WTC11 (cell line): Measurements from ENCODE around the gene CD22. TPM values are rescaled to one million over a fixed set of nuclear protein-coding genes. Genes with fewer than 3 reads are reported as not detected.

Source experiments
- ATAC-seq: fragments of 200-7000 bp; cut with Tn5 transposase; 2 replicates; pipeline ENCODE4 v1.10.0; 2021; ENCODE audit warnings: mild to moderate bottlenecking, moderate library complexity
- CTCF ChIA-PET: fragments of 300-600 bp; sonication (Branson Sonifier 250); formaldehyde crosslinking; loops from one replicate; lab custom pipeline; 2021; ENCODE audit warnings: antibody characterized with exemption; lab: Charles Lee
- POLR2A ChIA-PET: fragments of 350-600 bp; sonication (Branson Sonifier 250); formaldehyde crosslinking; loops from one replicate; lab custom pipeline; 2021; ENCODE audit warnings: antibody characterized with exemption; lab: Charles Lee
- DNase-seq: peaks from one replicate; pipeline ENCODE4 v3.0.0; 2021; ENCODE audit warnings: low spot score
- H3K27ac Mint-ChIP-seq: 2 replicates; pipeline ENCODE4 v1.8.0; 2021; ENCODE audit warnings: mixed read lengths
- H3K27me3 Mint-ChIP-seq: 2 replicates; pipeline ENCODE4 v1.8.0; 2021; ENCODE audit warnings: low read depth, mild to moderate bottlenecking, moderate library complexity, mixed read lengths
- H3K36me3 Mint-ChIP-seq: 2 replicates; pipeline ENCODE4 v1.8.0; 2021; ENCODE audit warnings: mixed read lengths
- H3K4me1 Mint-ChIP-seq: 2 replicates; pipeline ENCODE4 v1.8.0; 2022; ENCODE audit warnings: mixed read lengths
- H3K4me3 Mint-ChIP-seq: 2 replicates; pipeline ENCODE4 v1.8.0; 2021; ENCODE audit warnings: mild to moderate bottlenecking, moderate library complexity, mixed read lengths
- H3K9me3 Mint-ChIP-seq: 2 replicates; pipeline ENCODE4 v1.8.0; 2021; ENCODE audit warnings: mixed read lengths
- CREM ChIP-seq: sonication (generic); formaldehyde crosslinking; IDR thresholded peaks from 2 replicates; pipeline ENCODE4 v1.8.1; 2022; ENCODE audit warnings: mild to moderate bottlenecking, missing genetic modification reagents, moderate library complexity
- ESRRA ChIP-seq: sonication (generic); formaldehyde crosslinking; IDR thresholded peaks from 2 replicates; pipeline ENCODE4 v1.8.1; 2022; ENCODE audit warnings: mild to moderate bottlenecking, missing genetic modification reagents, borderline replicate concordance
- HMGA2 ChIP-seq: fragments of 250-450 bp; sonication (Bioruptor Pico); IDR thresholded peaks from 2 replicates; pipeline ENCODE4 v1.4.0; 2021; ENCODE audit warnings: mild to moderate bottlenecking, moderate library complexity
- HMGXB4 ChIP-seq: sonication (generic); formaldehyde crosslinking; IDR thresholded peaks from 2 replicates; pipeline ENCODE4 v1.8.1; 2023; ENCODE audit warnings: mild to moderate bottlenecking, moderate library complexity, missing genetic modification reagents
- MAX ChIP-seq: sonication (generic); formaldehyde crosslinking; IDR thresholded peaks from 2 replicates; pipeline ENCODE4 v1.8.0; 2022; ENCODE audit warnings: mild to moderate bottlenecking, missing genetic modification reagents
- MXD4 ChIP-seq: fragments of 250-450 bp; sonication (Bioruptor Pico); IDR thresholded peaks from 2 replicates; pipeline ENCODE4 v1.8.0; 2021; ENCODE audit warnings: mild to moderate bottlenecking, moderate library complexity, borderline replicate concordance
- MYBL2 ChIP-seq: sonication (generic); formaldehyde crosslinking; IDR thresholded peaks from 2 replicates; pipeline ENCODE4 v1.8.1; 2023; ENCODE audit warnings: mild to moderate bottlenecking, moderate library complexity, missing genetic modification reagents
- NFATC4 ChIP-seq: fragments of 250-450 bp; sonication (Bioruptor Pico); IDR thresholded peaks from 2 replicates; pipeline ENCODE4 v1.9.0; 2021; ENCODE audit warnings: mild to moderate bottlenecking
- TCF7 ChIP-seq: sonication (generic); formaldehyde crosslinking; IDR thresholded peaks from 2 replicates; pipeline ENCODE4 v1.8.0; 2022; ENCODE audit warnings: mild to moderate bottlenecking, low read depth, missing genetic modification reagents, moderate library complexity
- TEAD4 ChIP-seq: sonication (generic); formaldehyde crosslinking; IDR thresholded peaks from 2 replicates; pipeline ENCODE4 v1.8.0; 2022; ENCODE audit warnings: mild to moderate bottlenecking, missing genetic modification reagents
- ZBTB43 ChIP-seq: sonication (generic); formaldehyde crosslinking; IDR thresholded peaks from 2 replicates; pipeline ENCODE4 v1.8.1; 2023; ENCODE audit warnings: mild to moderate bottlenecking, missing genetic modification reagents
- ZNF121 ChIP-seq: sonication (generic); formaldehyde crosslinking; IDR thresholded peaks from 2 replicates; pipeline ENCODE4 v1.8.0; 2023; ENCODE audit warnings: missing genetic modification reagents
- ZNF263 ChIP-seq: sonication (generic); formaldehyde crosslinking; IDR thresholded peaks from 2 replicates; pipeline ENCODE4 v1.8.1; 2022; ENCODE audit warnings: low read depth, mild to moderate bottlenecking, moderate library complexity, missing genetic modification reagents
- ZNF281 ChIP-seq: sonication (generic); formaldehyde crosslinking; IDR thresholded peaks from 2 replicates; pipeline ENCODE4 v1.8.0; 2023; ENCODE audit warnings: mild to moderate bottlenecking, missing genetic modification reagents
- ZNF396 ChIP-seq: fragments of 250-450 bp; sonication (Bioruptor Pico); IDR thresholded peaks from 2 replicates; pipeline ENCODE4 v1.8.0; 2021; ENCODE audit warnings: mild to moderate bottlenecking, moderate library complexity, borderline replicate concordance
- ZNF671 ChIP-seq: fragments of 250-450 bp; sonication (Bioruptor Pico); IDR thresholded peaks from 2 replicates; pipeline ENCODE4 v1.8.0; 2021; ENCODE audit warnings: mild to moderate bottlenecking
- total RNA-seq: library from RNA; stranded (reverse); gene quantifications from 3 replicates; pipeline ENCODE4 v1.2.3, GENCODE V29; 2021
- TF ChIP-seq, protein P1 (sequence below): sonication (generic); formaldehyde crosslinking; IDR thresholded peaks from 2 replicates; pipeline ENCODE4 v1.8.1; 2022; ENCODE audit warnings: mild to moderate bottlenecking, missing genetic modification reagents, moderate library complexity, borderline replicate concordance
- TF ChIP-seq, protein P2 (sequence below): sonication (generic); formaldehyde crosslinking; IDR thresholded peaks from 2 replicates; pipeline ENCODE4 v1.8.1; 2022; ENCODE audit warnings: low read depth, missing genetic modification reagents, borderline replicate concordance
- TF ChIP-seq, protein P3 (sequence below): sonication (generic); formaldehyde crosslinking; IDR thresholded peaks from 2 replicates; pipeline ENCODE4 v1.8.1; 2022; ENCODE audit warnings: mild to moderate bottlenecking, moderate library complexity, missing genetic modification reagents
- TF ChIP-seq, protein P4 (sequence below): sonication (generic); formaldehyde crosslinking; IDR thresholded peaks from 2 replicates; pipeline ENCODE4 v1.8.0; 2023; ENCODE audit warnings: missing genetic modification reagents, mild to moderate bottlenecking, borderline replicate concordance

CD22 gene
- total RNA-seq, 1 experiment from 2014 or later, result 0.28 TPM

DNA sequence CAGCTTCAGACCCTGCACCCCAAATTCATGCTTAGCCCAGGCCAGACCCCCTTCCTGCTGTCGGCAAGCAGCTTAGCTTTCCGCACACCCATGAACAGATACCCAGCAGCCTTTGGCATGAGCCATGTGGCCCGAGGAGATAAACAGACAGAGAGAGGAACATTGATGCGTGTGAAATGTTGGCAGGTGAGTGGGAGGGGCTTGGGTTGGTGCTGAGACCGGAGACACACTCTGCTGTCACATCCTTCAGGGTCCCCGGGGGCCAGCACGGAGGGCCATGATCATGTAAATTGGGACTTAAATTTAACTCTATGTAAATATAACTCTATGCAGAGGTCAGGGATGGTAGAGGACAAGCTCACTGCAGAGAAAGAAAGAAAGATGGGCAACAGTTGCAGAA is 1.5 kb downstream of the CD22 start:
- Mint-ChIP-seq H3K36me3 (no peaks in the 10 kb centered on the region), H3K9me3 (no peaks in the 10 kb centered on the region), H3K27me3 (no peaks in the 10 kb centered on the region; the same call in 1 of the 2 replicates), H3K4me1 (peaks cover 13% of the 10 kb centered on the region), H3K27ac (peak overlapping the region; percentile 86; the same call in 1 of the 2 replicates), H3K4me3 (no peak overlapping the region)
- DNase-seq (no peak), ATAC-seq (no peak)
- CTCF ChIA-PET, result interaction anchor here (1.8 kb wide), 1 partner anchor 22 kb away, joined by 5 read pairs; no protein-coding TSS in a partner anchor
- POLR2A ChIA-PET, result no interaction called here
- no peak for TF ChIP-seq MAX (CRISPR knock-in tag)
- no peak for TF ChIP-seq ZNF121 (CRISPR knock-in tag)
- TF ChIP-seq TEAD4, result no peak
- TF ChIP-seq MYBL2 (CRISPR knock-in tag), result no peak
- TF ChIP-seq, protein P1, sequence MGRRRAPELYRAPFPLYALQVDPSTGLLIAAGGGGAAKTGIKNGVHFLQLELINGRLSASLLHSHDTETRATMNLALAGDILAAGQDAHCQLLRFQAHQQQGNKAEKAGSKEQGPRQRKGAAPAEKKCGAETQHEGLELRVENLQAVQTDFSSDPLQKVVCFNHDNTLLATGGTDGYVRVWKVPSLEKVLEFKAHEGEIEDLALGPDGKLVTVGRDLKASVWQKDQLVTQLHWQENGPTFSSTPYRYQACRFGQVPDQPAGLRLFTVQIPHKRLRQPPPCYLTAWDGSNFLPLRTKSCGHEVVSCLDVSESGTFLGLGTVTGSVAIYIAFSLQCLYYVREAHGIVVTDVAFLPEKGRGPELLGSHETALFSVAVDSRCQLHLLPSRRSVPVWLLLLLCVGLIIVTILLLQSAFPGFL (CRISPR knock-in tag), result no peak
- no peak for TF ChIP-seq HMGA2 (CRISPR knock-in tag)
- no peak for TF ChIP-seq HMGXB4 (CRISPR knock-in tag)
- TF ChIP-seq ZNF281, result no peak
- no peak for TF ChIP-seq NFATC4 (CRISPR knock-in tag)

GRCh38 chr19:35331551-35332214 is 2.7 kb downstream of the CD22 start:
- POLR2A ChIA-PET, result no interaction called here
- peaks cover 13% of the 10 kb centered on the region for H3K4me1 Mint-ChIP-seq
- H3K27ac Mint-ChIP-seq, result no peak overlapping the region
- no peaks in the 10 kb centered on the region for H3K36me3 Mint-ChIP-seq
- H3K9me3 Mint-ChIP-seq, result no peaks in the 10 kb centered on the region
- no peaks in the 10 kb centered on the region; the same call in 1 of the 2 replicates for H3K27me3 Mint-ChIP-seq
- ATAC-seq, result no peak
- DNase-seq, result no peak
- CTCF ChIA-PET, result interaction anchor here (1.2 to 1.8 kb wide), 2 partner anchors 11 to 20 kb away, joined by 3 to 5 read pairs; no protein-coding TSS in a partner anchor
- H3K4me3 Mint-ChIP-seq, result no peak overlapping the region
- TF ChIP-seq, protein P2, sequence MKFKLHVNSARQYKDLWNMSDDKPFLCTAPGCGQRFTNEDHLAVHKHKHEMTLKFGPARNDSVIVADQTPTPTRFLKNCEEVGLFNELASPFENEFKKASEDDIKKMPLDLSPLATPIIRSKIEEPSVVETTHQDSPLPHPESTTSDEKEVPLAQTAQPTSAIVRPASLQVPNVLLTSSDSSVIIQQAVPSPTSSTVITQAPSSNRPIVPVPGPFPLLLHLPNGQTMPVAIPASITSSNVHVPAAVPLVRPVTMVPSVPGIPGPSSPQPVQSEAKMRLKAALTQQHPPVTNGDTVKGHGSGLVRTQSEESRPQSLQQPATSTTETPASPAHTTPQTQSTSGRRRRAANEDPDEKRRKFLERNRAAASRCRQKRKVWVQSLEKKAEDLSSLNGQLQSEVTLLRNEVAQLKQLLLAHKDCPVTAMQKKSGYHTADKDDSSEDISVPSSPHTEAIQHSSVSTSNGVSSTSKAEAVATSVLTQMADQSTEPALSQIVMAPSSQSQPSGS (CRISPR knock-in tag), result no peak
- no peak for TF ChIP-seq ZNF121 (CRISPR knock-in tag)
- TF ChIP-seq, protein P3, sequence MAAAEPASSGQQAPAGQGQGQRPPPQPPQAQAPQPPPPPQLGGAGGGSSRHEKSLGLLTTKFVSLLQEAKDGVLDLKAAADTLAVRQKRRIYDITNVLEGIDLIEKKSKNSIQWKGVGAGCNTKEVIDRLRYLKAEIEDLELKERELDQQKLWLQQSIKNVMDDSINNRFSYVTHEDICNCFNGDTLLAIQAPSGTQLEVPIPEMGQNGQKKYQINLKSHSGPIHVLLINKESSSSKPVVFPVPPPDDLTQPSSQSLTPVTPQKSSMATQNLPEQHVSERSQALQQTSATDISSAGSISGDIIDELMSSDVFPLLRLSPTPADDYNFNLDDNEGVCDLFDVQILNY (CRISPR knock-in tag), result no peak
- TF ChIP-seq CREM, result no peak
- TF ChIP-seq, protein P4, sequence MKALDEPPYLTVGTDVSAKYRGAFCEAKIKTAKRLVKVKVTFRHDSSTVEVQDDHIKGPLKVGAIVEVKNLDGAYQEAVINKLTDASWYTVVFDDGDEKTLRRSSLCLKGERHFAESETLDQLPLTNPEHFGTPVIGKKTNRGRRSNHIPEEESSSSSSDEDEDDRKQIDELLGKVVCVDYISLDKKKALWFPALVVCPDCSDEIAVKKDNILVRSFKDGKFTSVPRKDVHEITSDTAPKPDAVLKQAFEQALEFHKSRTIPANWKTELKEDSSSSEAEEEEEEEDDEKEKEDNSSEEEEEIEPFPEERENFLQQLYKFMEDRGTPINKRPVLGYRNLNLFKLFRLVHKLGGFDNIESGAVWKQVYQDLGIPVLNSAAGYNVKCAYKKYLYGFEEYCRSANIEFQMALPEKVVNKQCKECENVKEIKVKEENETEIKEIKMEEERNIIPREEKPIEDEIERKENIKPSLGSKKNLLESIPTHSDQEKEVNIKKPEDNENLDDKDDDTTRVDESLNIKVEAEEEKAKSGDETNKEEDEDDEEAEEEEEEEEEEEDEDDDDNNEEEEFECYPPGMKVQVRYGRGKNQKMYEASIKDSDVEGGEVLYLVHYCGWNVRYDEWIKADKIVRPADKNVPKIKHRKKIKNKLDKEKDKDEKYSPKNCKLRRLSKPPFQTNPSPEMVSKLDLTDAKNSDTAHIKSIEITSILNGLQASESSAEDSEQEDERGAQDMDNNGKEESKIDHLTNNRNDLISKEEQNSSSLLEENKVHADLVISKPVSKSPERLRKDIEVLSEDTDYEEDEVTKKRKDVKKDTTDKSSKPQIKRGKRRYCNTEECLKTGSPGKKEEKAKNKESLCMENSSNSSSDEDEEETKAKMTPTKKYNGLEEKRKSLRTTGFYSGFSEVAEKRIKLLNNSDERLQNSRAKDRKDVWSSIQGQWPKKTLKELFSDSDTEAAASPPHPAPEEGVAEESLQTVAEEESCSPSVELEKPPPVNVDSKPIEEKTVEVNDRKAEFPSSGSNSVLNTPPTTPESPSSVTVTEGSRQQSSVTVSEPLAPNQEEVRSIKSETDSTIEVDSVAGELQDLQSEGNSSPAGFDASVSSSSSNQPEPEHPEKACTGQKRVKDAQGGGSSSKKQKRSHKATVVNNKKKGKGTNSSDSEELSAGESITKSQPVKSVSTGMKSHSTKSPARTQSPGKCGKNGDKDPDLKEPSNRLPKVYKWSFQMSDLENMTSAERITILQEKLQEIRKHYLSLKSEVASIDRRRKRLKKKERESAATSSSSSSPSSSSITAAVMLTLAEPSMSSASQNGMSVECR (CRISPR knock-in tag), result no peak
- no peak for TF ChIP-seq TCF7 (CRISPR knock-in tag)
- no peak for TF ChIP-seq ZNF396 (CRISPR knock-in tag)
- no peak for TF ChIP-seq ZBTB43 (CRISPR knock-in tag)
- TF ChIP-seq ZNF263, result no peak
- TF ChIP-seq ESRRA (CRISPR knock-in tag), result no peak
- no peak for TF ChIP-seq MXD4 (CRISPR knock-in tag)
- TF ChIP-seq ZNF671 (CRISPR knock-in tag), result no peak
